ENCODE data around the gene SLC6A4.
"Not testable (repeated sequence)": the region's sequence is repeated elsewhere in the genome, so short reads cannot be mapped to it uniquely, and the experiment has no call there.

SLC6A4 gene

DNA sequence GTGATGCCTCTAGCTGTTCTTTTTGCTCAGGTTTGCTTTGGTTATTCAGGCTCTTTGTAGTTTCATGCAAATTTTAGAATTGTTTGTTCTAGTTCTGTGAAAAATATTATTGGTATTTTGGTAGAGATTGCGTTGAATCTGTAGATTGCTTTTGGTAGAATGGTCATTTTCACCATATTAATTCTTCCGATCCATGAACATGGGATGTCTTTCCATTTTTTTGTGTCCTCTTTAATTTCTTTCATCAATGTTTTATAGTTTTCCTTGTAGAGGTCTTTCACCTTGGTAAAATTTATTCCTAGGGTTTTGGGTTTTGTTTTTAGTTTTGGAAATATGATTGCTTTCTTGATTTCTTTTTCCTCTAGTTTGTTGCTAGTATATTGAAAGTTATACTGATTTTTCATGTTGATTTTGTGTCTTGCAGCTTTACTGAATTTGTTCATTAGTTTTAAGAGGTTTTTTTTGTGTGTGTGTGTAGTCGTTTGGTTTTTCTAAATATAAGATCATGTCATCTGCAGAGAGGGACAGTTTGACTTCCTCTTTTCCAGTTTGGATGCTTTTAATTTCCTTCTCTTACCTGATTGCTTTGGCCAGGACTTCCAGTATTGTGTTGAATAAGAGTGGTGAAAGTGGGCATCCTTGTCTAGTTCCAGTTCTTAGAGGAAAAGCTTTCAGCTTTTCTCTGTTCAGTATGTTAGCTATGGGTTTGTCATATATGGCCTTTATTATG, 76.4 kb downstream of the SLC6A4 start:
- H3K9me3 Mint-ChIP-seq = peaks cover 8% of the 10 kb centered on the region
- H3K27ac Mint-ChIP-seq = no peak overlapping the region
- no peaks in the 10 kb centered on the region for H3K27me3 Mint-ChIP-seq
- no peak for DNase-seq
- no peak overlapping the region for H3K4me3 Mint-ChIP-seq
- peaks cover 43% of the 10 kb centered on the region for H3K4me1 Mint-ChIP-seq (ENCODE audit: low read depth)
- H3K36me3 Mint-ChIP-seq (ENCODE audit: low read depth) = peaks cover 75% of the 10 kb centered on the region

DNA sequence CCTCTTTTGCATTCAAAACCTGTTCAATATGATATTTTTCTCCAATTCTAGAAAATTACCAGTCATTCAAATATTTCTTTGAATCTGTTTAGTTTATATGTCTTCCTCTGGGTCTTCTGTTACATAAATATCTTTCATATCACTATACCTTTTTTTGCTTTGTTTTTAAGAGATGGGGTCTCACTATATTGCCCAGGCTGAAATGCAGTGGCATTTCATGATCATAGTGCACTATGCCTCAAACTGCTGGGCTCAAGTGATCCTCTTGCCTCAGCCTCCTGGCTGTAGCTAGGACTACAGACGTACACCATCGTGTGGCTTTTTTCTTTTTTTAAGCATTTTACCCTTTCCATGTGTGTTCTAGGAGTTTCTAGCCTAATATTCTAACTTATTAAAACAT, 80.1 kb downstream of the SLC6A4 start:
- H3K27ac Mint-ChIP-seq = no peak overlapping the region
- no peaks in the 10 kb centered on the region for H3K27me3 Mint-ChIP-seq
- H3K4me1 Mint-ChIP-seq (ENCODE audit: low read depth) = peaks cover 42% of the 10 kb centered on the region
- no peak for DNase-seq
- H3K36me3 Mint-ChIP-seq (ENCODE audit: low read depth) = peaks cover 74% of the 10 kb centered on the region
- H3K9me3 Mint-ChIP-seq = peaks cover 8% of the 10 kb centered on the region
- H3K4me3 Mint-ChIP-seq = no peak overlapping the region

DNA sequence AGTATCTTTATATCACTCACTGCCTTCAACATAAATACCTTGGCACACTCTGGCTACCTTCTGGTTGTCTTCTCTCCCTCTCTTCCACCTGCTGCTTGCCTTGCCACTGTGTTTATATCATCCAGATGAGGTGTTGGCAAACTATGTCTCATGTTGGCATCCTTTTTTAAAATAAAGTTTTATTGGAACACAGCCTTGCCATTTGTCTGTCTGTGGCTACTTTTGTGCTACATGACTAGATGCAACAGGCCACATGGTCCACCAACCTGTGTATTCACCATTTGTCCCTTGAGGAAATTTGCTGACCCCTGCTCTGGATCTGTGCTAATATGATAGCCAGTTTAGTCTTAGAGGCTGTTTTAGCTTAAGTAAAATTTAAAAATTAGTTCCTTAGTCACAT, 82.0 kb downstream of the SLC6A4 start:
- no peak for DNase-seq
- Mint-ChIP-seq H3K4me1 (ENCODE audit: low read depth) (peaks cover 32% of the 10 kb centered on the region), H3K9me3 (no peaks in the 10 kb centered on the region), H3K4me3 (no peak overlapping the region), H3K27ac (no peak overlapping the region), H3K27me3 (no peaks in the 10 kb centered on the region), H3K36me3 (ENCODE audit: low read depth) (peaks cover 70% of the 10 kb centered on the region)

DNA sequence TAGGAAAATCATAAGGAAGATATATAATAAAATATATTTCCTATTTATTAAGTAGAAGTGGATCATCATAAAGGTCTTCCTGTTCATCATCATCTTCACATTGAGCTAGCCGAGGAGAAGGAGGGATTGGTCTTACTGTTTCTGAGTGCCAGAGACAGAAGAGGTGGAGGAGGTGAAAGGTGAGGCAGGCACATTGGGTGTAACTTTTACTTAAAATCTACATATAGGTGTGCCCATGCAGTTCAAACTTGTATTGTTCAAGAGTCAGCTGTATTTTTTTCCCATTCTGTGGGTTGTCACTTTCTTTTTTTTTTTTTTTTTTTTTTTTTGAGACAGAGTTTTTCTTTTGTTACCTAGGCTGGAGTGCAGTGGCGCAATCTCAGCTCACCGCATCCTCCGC, 84.0 kb downstream of the SLC6A4 start:
- DNase-seq = no peak
- Mint-ChIP-seq H3K4me1 (ENCODE audit: low read depth) (peaks cover 28% of the 10 kb centered on the region), H3K4me3 (no peak overlapping the region), H3K36me3 (ENCODE audit: low read depth) (peaks cover 65% of the 10 kb centered on the region), H3K27ac (no peak overlapping the region), H3K27me3 (no peaks in the 10 kb centered on the region), H3K9me3 (no peaks in the 10 kb centered on the region)

GRCh38 chr17:30148376-30148775, 87.1 kb downstream of the SLC6A4 start:
- H3K4me1 Mint-ChIP-seq (ENCODE audit: low read depth) = peaks cover 23% of the 10 kb centered on the region
- H3K27me3 Mint-ChIP-seq = no peaks in the 10 kb centered on the region
- H3K27ac Mint-ChIP-seq = no peak overlapping the region
- DNase-seq = no peak
- no peak overlapping the region for H3K4me3 Mint-ChIP-seq
- no peaks in the 10 kb centered on the region for H3K9me3 Mint-ChIP-seq
- H3K36me3 Mint-ChIP-seq (ENCODE audit: low read depth) = peaks cover 65% of the 10 kb centered on the region

- DNase-seq, H3K27ac Mint-ChIP-seq, H3K9me3 Mint-ChIP-seq, H3K27me3 Mint-ChIP-seq, H3K4me3 Mint-ChIP-seq: not testable (repeated sequence)
- H3K4me1 Mint-ChIP-seq (ENCODE audit: low read depth) = peaks cover 22% of the 10 kb centered on the region
- H3K36me3 Mint-ChIP-seq (ENCODE audit: low read depth) = peaks cover 64% of the 10 kb centered on the region
These were observed 87.6 kb downstream of the SLC6A4 start for GRCh38 chr17:30147860-30148259.
